Sciatic nerve (tissue), 2 donors: Measurements from ENCODE around the gene CCDC106. TPM values are rescaled to one million over a fixed set of nuclear protein-coding genes. Genes with fewer than 3 reads are reported as not detected.
A peak's percentile ranks its signal among the peaks of the same experiment; 100 is the strongest.

ENCODE experiments used
- ATAC-seq: fragments of 200-7000 bp; cut with Tn5 transposase; one replicate; pipeline ENCODE4 v1.9.1; 2020; ENCODE audit warnings: mild to moderate bottlenecking, moderate library complexity
- DNase-seq: peaks from one replicate; pipeline ENCODE4 v3.0.0-alpha.2; 2020; ENCODE audit warnings: low spot score
- intact Hi-C: fragments of 100-400 bp; cut with DNase I; formaldehyde crosslinking; loops from one replicate; pipeline ENCODE4 v1.14.2; 2022
- total RNA-seq: library from RNA; stranded (reverse); fragmentation: NEBNext Ultra II Directional; extraction: Animal tissue kit (Norgen Biotek cat#: 25700); gene quantifications from one replicate; pipeline ENCODE4 v1.2.1, GENCODE V29; 2021
- donor health status: DM: no; HTN: no; CAD: no.
- donor health status: DM: no; HTN: no; CAD: no.

CCDC106 gene
- total RNA-seq, result 14.0 TPM

- peak; percentile 63 for ATAC-seq
- peak; percentile 84 for DNase-seq
- intact Hi-C loops, result no loop called here
Measured at GRCh38 chr19:55647732-55648584, at the start of gene CCDC106. Gene CCDC106, plus strand, starts transcription at chr19:55648212. Its CDS starts 835 bp downstream, at chr19:55649047.

- DNase-seq, result peak; percentile 97
- intact Hi-C loops, result no loop called here
- ATAC-seq, result peak; percentile 90
Measured at GRCh38 chr19:55598719-55599467, 49.1 kb upstream of the CCDC106 start.

GRCh38 chr19:55599468-55599841 is 48.6 kb upstream of the CCDC106 start, which contains the start of gene FIZ1:
Gene FIZ1, minus strand, starts transcription at chr19:55599517. Its CDS starts 1,652 bp downstream, at chr19:55597865.
- peak; percentile 95 for ATAC-seq

GRCh38 chr19:55599842-55600661 is 48.0 kb upstream of the CCDC106 start, which contains the start of gene ZNF524:
Gene ZNF524, plus strand, starts transcription at chr19:55600288. Its CDS starts 1,825 bp downstream, at chr19:55602113.
- intact Hi-C loops, result no loop called here
- ATAC-seq (peak; percentile 77), DNase-seq (peak; percentile 90)

More at GRCh38 chr19:55599468-55599841, 48.6 kb upstream of the CCDC106 start, which contains the start of gene FIZ1:
- peak; percentile 98 for DNase-seq
- intact Hi-C loops, result no loop called here

- intact Hi-C loops, result no loop called here
Measured at GRCh38 chr19:55600662-55601028, 47.4 kb upstream of the CCDC106 start.

GRCh38 chr19:55601084-55601483 is 46.9 kb upstream of the CCDC106 start:
- intact Hi-C loops, result no loop called here
- no peak for DNase-seq
- no peak for ATAC-seq

More at GRCh38 chr19:55600662-55601028, 47.4 kb upstream of the CCDC106 start:
- ATAC-seq, result no peak
- no peak for DNase-seq

- intact Hi-C loops, result no loop called here
- DNase-seq, result peak; percentile 65
- no peak for ATAC-seq
Measured at GRCh38 chr19:55602104-55603001, 45.7 kb upstream of the CCDC106 start.

GRCh38 chr19:55603115-55603514 is 44.9 kb upstream of the CCDC106 start:
- ATAC-seq (no peak), DNase-seq (no peak)
- intact Hi-C loops, result no loop called here

- DNase-seq (no peak), ATAC-seq (no peak)
- intact Hi-C loops, result no loop called here
Measured at GRCh38 chr19:55603581-55604292, 44.3 kb upstream of the CCDC106 start.

GRCh38 chr19:55605207-55605636 is 42.8 kb upstream of the CCDC106 start:
- DNase-seq (peak; percentile 99), ATAC-seq (peak; percentile 91)
- intact Hi-C loops, result no loop called here

- peak; percentile 82 for DNase-seq
- peak; percentile 42 for ATAC-seq
- intact Hi-C loops, result no loop called here
Measured at GRCh38 chr19:55605637-55606470, 42.2 kb upstream of the CCDC106 start, which contains the start of gene ZNF865. Gene ZNF865, plus strand, starts transcription at chr19:55605647. Its CDS starts 7,972 bp downstream, at chr19:55613619.

- intact Hi-C loops, result no loop called here
- ATAC-seq, result no peak
- no peak for DNase-seq
Measured at GRCh38 chr19:55606471-55606787, 41.6 kb upstream of the CCDC106 start.

- DNase-seq (no peak), ATAC-seq (no peak)
- intact Hi-C loops, result no loop called here
Measured at GRCh38 chr19:55606817-55607216, 41.2 kb upstream of the CCDC106 start.

- DNase-seq (no peak), ATAC-seq (no peak)
- intact Hi-C loops, result no loop called here
Measured at GRCh38 chr19:55609326-55609725, 38.7 kb upstream of the CCDC106 start.

- intact Hi-C loops, result no loop called here
- DNase-seq (no peak), ATAC-seq (no peak)
Measured at GRCh38 chr19:55611300-55611982, 36.6 kb upstream of the CCDC106 start.
